Endodermal cell (in vitro differentiated cells): Measurements from ENCODE around the gene HERC3. TPM values are rescaled to one million over a fixed set of nuclear protein-coding genes. Genes with fewer than 3 reads are reported as not detected.
A peak's percentile ranks its signal among the peaks of the same experiment; 100 is the strongest.

Experiments
- DNase-seq: peaks from one replicate; pipeline ENCODE4 v3.0.0-alpha.2; 2017
- H3K27ac ChIP-seq: 2 replicates; pipeline ENCODE4 v1.5.1; 2013; ENCODE audit warnings: mild to moderate bottlenecking, low read depth, low read length, moderate library complexity
- H3K27me3 ChIP-seq: 2 replicates; pipeline ENCODE4 v1.6.1; 2013; ENCODE audit warnings: mild to moderate bottlenecking, low read length, moderate library complexity; ENCODE audit not compliant: insufficient read depth, control insufficient read depth, poor library complexity, severe bottlenecking
- H3K36me3 ChIP-seq: 2 replicates; pipeline ENCODE4 v1.7.0; 2013; ENCODE audit warnings: mild to moderate bottlenecking, low read length, moderate library complexity; ENCODE audit not compliant: control insufficient read depth, insufficient read depth
- H3K4me1 ChIP-seq: one replicate; pipeline ENCODE4 v1.7.0; 2013; ENCODE audit warnings: low read length; ENCODE audit not compliant: control insufficient read depth, insufficient read depth
- H3K4me3 ChIP-seq: 2 replicates; pipeline ENCODE4 v1.5.1; 2013; ENCODE audit warnings: mild to moderate bottlenecking, low read length, moderate library complexity
- H3K9ac ChIP-seq: 2 replicates; pipeline ENCODE4 v1.6.1; 2013; ENCODE audit warnings: mild to moderate bottlenecking, low read length, moderate library complexity; ENCODE audit not compliant: poor library complexity, severe bottlenecking; ENCODE audit errors: extremely low read depth
- H3K9me3 ChIP-seq: 2 replicates; pipeline ENCODE4 v1.6.1; 2013; ENCODE audit warnings: mild to moderate bottlenecking, low read length, moderate library complexity; ENCODE audit not compliant: control insufficient read depth
- H3K27ac Mint-ChIP-seq: 2 replicates; pipeline ENCODE4 v1.8.0; 2020; ENCODE audit warnings: mixed read lengths
- H3K27me3 Mint-ChIP-seq: 2 replicates; pipeline ENCODE4 v1.8.0; 2021; ENCODE audit warnings: mild to moderate bottlenecking, mixed read lengths; ENCODE audit not compliant: insufficient read depth
- H3K36me3 Mint-ChIP-seq: 2 replicates; pipeline ENCODE4 v1.8.0; 2020; ENCODE audit warnings: low read depth, mixed read lengths
- H3K4me1 Mint-ChIP-seq: 2 replicates; pipeline ENCODE4 v1.8.0; 2020; ENCODE audit warnings: mixed read lengths
- H3K4me3 Mint-ChIP-seq: 2 replicates; pipeline ENCODE4 v1.8.0; 2020; ENCODE audit warnings: mild to moderate bottlenecking, moderate library complexity, mixed read lengths
- H3K9me3 Mint-ChIP-seq: 2 replicates; pipeline ENCODE4 v1.8.0; 2020; ENCODE audit warnings: mild to moderate bottlenecking, mixed read lengths
- WGBS, 2 experiments: methylation state at CpG; one replicate each; pipeline versions ENCODE4 v1.1.5 to v1.1.7; 2013; ENCODE audit warnings: missing lambda C conversion rate in 2 of 2, mixed read lengths in 1 of 2; ENCODE audit not compliant: insufficient coverage in 1 of 2, insufficient read length in 1 of 2; 5-methylcytosine and 5-hydroxymethylcytosine counted together
- total RNA-seq, 2 donors: library from RNA; stranded (reverse); fragmentation: NEBNext Ultra II Directional in 1 of 2; extraction: Animal tissue kit (Norgen Biotek cat#: 25700) in 1 of 2; gene quantifications; 2 replicates in 1 of 2; 3 replicates in 1 of 2; pipeline ENCODE4 v1.2.1, GENCODE V29; 2021
- TF ChIP-seq, protein P1 (sequence below): fragments of 200-600 bp; sonication (generic); conservative IDR thresholded peaks from 2 replicates; pipeline ENCODE4 v1.5.0; 2021; ENCODE audit warnings: antibody characterized with exemption, mild to moderate bottlenecking

HERC3 gene
- total RNA-seq, 2 donors from 2014 or later, result 4.4 to 5.9 TPM

- no peaks in the 10 kb centered on the region for H3K9me3 Mint-ChIP-seq
- TF ChIP-seq, protein P1, sequence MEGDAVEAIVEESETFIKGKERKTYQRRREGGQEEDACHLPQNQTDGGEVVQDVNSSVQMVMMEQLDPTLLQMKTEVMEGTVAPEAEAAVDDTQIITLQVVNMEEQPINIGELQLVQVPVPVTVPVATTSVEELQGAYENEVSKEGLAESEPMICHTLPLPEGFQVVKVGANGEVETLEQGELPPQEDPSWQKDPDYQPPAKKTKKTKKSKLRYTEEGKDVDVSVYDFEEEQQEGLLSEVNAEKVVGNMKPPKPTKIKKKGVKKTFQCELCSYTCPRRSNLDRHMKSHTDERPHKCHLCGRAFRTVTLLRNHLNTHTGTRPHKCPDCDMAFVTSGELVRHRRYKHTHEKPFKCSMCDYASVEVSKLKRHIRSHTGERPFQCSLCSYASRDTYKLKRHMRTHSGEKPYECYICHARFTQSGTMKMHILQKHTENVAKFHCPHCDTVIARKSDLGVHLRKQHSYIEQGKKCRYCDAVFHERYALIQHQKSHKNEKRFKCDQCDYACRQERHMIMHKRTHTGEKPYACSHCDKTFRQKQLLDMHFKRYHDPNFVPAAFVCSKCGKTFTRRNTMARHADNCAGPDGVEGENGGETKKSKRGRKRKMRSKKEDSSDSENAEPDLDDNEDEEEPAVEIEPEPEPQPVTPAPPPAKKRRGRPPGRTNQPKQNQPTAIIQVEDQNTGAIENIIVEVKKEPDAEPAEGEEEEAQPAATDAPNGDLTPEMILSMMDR, result no peak
- no peak overlapping the region for H3K4me3 Mint-ChIP-seq
- Histone ChIP-seq H3K9ac (no peak overlapping the region), H3K9me3 (no peaks in the 10 kb centered on the region), H3K36me3 (no peaks in the 10 kb centered on the region), H3K27ac (no peak overlapping the region), H3K4me1 (peaks cover 13% of the 10 kb centered on the region), H3K27me3 (no peaks in the 10 kb centered on the region), H3K4me3 (no peak overlapping the region)
- no peaks in the 10 kb centered on the region for H3K36me3 Mint-ChIP-seq
- H3K4me1 Mint-ChIP-seq, result peaks cover 35% of the 10 kb centered on the region
- no peak for DNase-seq
- H3K27me3 Mint-ChIP-seq, result no peaks in the 10 kb centered on the region
- H3K27ac Mint-ChIP-seq, result no peak overlapping the region
These were observed 164.8 kb downstream of the HERC3 start for GRCh38 chr4:88757067-88757466.

DNA sequence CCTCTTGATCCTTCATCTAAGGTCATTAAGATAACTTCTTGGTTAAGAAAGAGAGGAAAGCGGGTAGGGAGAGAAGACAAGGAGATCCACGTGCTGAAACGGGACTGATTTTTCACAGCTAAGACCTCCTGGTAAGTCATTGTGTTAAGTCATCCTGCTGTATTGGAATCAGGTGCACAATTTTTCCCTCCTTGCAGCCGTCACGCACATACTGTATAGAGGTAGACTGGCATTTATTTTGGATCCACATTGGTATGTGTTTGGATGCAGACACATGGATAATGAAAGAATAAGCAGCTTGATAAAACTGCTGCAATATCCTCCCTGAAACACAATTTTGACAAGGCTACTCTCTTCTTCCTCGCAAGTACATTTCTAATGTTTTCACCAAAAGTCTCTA is 165.5 kb downstream of the HERC3 start:
- no peak overlapping the region for H3K4me3 Mint-ChIP-seq
- no peaks in the 10 kb centered on the region for H3K27me3 Mint-ChIP-seq
- no peaks in the 10 kb centered on the region for H3K9me3 Mint-ChIP-seq
- Histone ChIP-seq H3K36me3 (no peaks in the 10 kb centered on the region), H3K4me1 (peaks cover 13% of the 10 kb centered on the region), H3K9me3 (no peaks in the 10 kb centered on the region), H3K9ac (no peak overlapping the region), H3K4me3 (peak overlapping the region; percentile 52), H3K27me3 (no peaks in the 10 kb centered on the region), H3K27ac (no peak overlapping the region)
- WGBS, 2 experiments, result 70 to 84% methylated on average over 5 to 6 of the region's 6 CpGs
- H3K36me3 Mint-ChIP-seq, result no peaks in the 10 kb centered on the region
- TF ChIP-seq, protein P1, result no peak
- no peak overlapping the region for H3K27ac Mint-ChIP-seq
- DNase-seq, result no peak
- H3K4me1 Mint-ChIP-seq, result peaks cover 31% of the 10 kb centered on the region

Other genes starting within 250 kb of the HERC3 start
- 10 to 100 TPM in 1 of 2 donors, 1 to 10 TPM in 1; 9.9 to 12.7 TPM for gene HERC6, start 213.6 kb upstream of the HERC3 start, total RNA-seq
- gene HERC5, start 135.4 kb upstream of the HERC3 start, total RNA-seq, result 10 to 100 TPM in 1 of 2 donors, 1 to 10 TPM in 1; 9.6 to 10.1 TPM
- gene PYURF, start 68.7 kb upstream of the HERC3 start, total RNA-seq, result 10 to 100 TPM; 47.8 to 58.3 TPM
- 1 to 10 TPM; 1.2 to 1.5 TPM for gene NAP1L5, start 105.3 kb downstream of the HERC3 start, total RNA-seq